Brain microvascular endothelial cell (primary cell): ENCODE measurements around the gene PCDHGA1.

Experiments used
- DNase-seq: peaks from one replicate; pipeline ENCODE4 v3.0.0-alpha.2; 2020
- H3K27ac ChIP-seq: fragments of 250-450 bp; sonication (Bioruptor Pico); 2 replicates; pipeline ENCODE4 v1.5.1; 2020; ENCODE audit warnings: mild to moderate bottlenecking, moderate library complexity
- H3K27me3 ChIP-seq: fragments of 250-450 bp; sonication (Bioruptor Pico); replicated peaks from 2 replicates; pipeline ENCODE4 v1.5.1; 2020; ENCODE audit warnings: mild to moderate bottlenecking
- H3K36me3 ChIP-seq: fragments of 250-450 bp; sonication (Bioruptor Pico); replicated peaks from 2 replicates; pipeline ENCODE4 v1.5.1; 2020; ENCODE audit warnings: mild to moderate bottlenecking
- H3K4me3 ChIP-seq: 2 replicates; pipeline ENCODE4 v1.5.1; 2011; ENCODE audit warnings: low read depth, mild to moderate bottlenecking, control low read depth, low read length, moderate library complexity
- CTCF ChIP-seq: IDR thresholded peaks from 2 replicates; pipeline ENCODE4 v1.5.1; 2011; ENCODE audit warnings: low read depth, mild to moderate bottlenecking, moderate library complexity, low read length, control low read depth, inconsistent platforms; ENCODE audit errors: missing control alignments
- in situ Hi-C: cut with HindIII; loops from 2 replicates; pipeline ENCODE4 v1.10.0; 2017; ENCODE audit warnings: low sequenced_read_pairs, low pct_ligation_motif_present

Gene PCDHGA1

DNA sequence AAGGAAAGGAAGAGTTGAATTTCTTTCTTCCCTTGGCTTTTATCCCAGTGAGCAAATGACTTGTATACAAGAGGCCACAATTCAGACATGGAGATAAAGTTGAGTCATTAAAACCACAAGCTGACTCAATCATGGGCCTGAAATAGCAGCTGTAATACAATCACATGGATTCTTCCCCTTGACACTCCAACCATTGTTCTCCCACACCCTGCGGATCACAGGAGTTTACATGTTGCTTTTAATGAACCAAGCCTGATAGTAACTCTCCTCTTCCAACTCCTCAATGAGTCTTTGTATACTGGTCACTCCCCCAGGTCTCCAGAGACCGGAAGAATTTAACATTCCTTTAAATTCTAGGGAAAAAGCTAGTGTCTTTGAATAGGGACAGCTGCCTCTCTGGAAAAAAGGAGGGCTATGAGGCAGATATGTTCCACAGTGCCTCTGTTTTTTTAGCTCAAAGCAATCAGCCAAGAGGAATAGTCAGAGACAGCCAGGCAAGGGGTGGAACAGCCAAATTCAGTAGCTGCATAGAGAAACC is 191.0 kb downstream of the PCDHGA1 start:
- peak; percentile 97 for DNase-seq
- Histone ChIP-seq H3K36me3 (peaks cover 19% of the 10 kb centered on the region), H3K27me3 (no peaks in the 10 kb centered on the region), H3K4me3 (no peak overlapping the region), H3K27ac (peak overlapping the region; percentile 87)
- in situ Hi-C loops = loop anchor here (25.0 kb wide), 1 partner anchor 109 kb away; the partner anchor contains the start of genes PCDHGA10, PCDHGA11, PCDHGA9 and PCDHGB6
- TF ChIP-seq CTCF = no peak

GRCh38 chr5:141522301-141522700 is 192.0 kb downstream of the PCDHGA1 start:
- H3K36me3 ChIP-seq = peaks cover 23% of the 10 kb centered on the region
- in situ Hi-C loops = loop anchor here (25.0 kb wide), 1 partner anchor 110 kb away; the partner anchor contains the start of genes PCDHGA10, PCDHGA11, PCDHGA9 and PCDHGB6
- no peaks in the 10 kb centered on the region for H3K27me3 ChIP-seq

DNA sequence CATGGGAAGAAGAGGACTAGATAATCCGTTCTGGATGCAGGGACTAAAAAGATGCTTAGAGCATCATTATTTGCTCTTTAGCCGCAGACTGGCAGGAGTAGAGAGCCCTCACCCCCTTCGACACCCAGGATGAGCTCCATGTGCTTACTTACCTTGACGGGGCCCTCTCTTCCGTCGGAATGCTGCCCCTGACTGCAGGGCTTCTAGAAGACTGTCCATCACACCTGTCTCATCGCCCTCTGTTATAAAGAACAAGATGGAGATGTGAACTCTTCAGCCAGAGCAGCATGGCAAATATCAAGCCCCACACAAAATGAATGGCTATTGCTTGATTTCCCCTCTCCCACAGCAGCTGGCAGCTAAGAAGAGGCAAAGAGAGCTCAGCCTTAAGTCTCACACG is 193.7 kb downstream of the PCDHGA1 start:
- no peak overlapping the region for H3K4me3 ChIP-seq
- in situ Hi-C loops = loop anchor here (25.0 kb wide), 1 partner anchor 112 kb away; the partner anchor contains the start of genes PCDHGA10, PCDHGA11, PCDHGA9 and PCDHGB6
- no peaks in the 10 kb centered on the region for H3K27me3 ChIP-seq
- H3K36me3 ChIP-seq = peaks cover 30% of the 10 kb centered on the region
- TF ChIP-seq CTCF = no peak
- H3K27ac ChIP-seq = peak overlapping the region; percentile 51
- no peak for DNase-seq

More at GRCh38 chr5:141522301-141522700, 192.0 kb downstream of the PCDHGA1 start:
- no peak for DNase-seq
- H3K4me3 ChIP-seq = no peak overlapping the region
- TF ChIP-seq CTCF = no peak
- peak overlapping the region; percentile 87 for H3K27ac ChIP-seq

DNA sequence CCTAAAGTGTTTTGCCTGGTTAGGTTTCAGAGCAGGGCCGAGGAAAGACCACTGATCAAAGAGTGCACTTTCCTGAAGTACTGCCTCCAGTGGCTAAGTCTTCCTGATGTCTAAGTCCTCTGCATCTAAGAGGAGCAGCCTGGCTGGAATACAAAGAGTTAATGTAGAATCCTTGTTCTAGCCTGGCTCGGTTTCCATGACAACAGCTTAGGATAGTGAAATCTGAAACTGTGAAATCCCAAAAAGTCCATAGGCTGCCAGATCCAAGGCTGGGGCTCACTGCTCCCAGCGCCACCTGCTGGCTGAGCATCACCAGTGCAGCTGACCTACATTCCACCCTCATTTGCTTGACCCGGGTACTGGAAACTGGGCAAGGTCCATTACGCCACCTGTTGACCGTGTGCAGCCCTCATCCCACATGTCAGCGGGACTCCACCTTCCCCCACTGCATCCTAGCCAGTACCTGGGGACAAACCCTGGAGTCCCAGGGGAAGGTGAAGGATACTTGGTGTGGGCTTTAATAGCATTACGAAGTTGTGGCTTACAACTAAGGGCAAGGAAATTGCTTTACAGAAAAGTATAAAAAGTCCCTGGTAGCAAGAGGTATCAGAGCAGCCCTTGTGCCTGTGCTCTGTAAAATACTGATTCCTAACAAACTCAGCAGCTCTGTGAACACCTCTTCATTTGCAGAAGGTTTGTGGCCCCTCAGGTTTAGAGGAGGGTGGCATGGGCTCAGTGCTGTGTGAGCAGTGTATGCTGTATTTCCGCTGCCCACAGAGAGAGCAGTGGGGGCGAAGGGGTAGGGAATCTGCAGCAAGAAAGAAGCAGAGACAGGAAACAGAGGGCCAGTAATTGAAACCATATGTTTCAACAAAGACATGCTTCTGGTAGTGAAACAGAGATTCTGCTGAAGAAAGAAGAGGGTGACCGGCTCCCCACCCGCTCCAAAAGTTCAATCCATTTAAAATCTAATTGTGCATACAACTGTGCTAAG is 194.6 kb downstream of the PCDHGA1 start:
- H3K36me3 ChIP-seq = peaks cover 30% of the 10 kb centered on the region
- H3K4me3 ChIP-seq = no peak overlapping the region
- in situ Hi-C loops = loop anchor here (25.0 kb wide), 1 partner anchor 113 kb away; the partner anchor contains the start of genes PCDHGA10, PCDHGA11, PCDHGA9 and PCDHGB6
- peak overlapping the region; percentile 51 for H3K27ac ChIP-seq
- TF ChIP-seq CTCF = peak; percentile 100
- H3K27me3 ChIP-seq = no peaks in the 10 kb centered on the region
- peak; percentile 98 for DNase-seq

- no peak for DNase-seq
- no peak overlapping the region for H3K4me3 ChIP-seq
- in situ Hi-C loops = no loop called here
- TF ChIP-seq CTCF = no peak
- peaks cover 29% of the 10 kb centered on the region for H3K36me3 ChIP-seq
- H3K27me3 ChIP-seq = no peaks in the 10 kb centered on the region
- peak overlapping the region; percentile 51 for H3K27ac ChIP-seq
Observed at GRCh38 chr5:141525653-141526052, 195.3 kb downstream of the PCDHGA1 start.
